DND-41 (cell line): ENCODE measurements around the gene MRM3.
"Not testable (repeated sequence)": the region's sequence is repeated elsewhere in the genome, so short reads cannot be mapped to it uniquely, and the experiment has no call there.

Experiments used
- ATAC-seq: fragments of 200-7000 bp; cut with Tn5 transposase; 3 replicates; pipeline ENCODE4 v1.9.1; 2021; ENCODE audit warnings: low read depth; ENCODE audit not compliant: insufficient read depth
- DNase-seq: peaks from one replicate; pipeline ENCODE4 v3.0.0-alpha.2; 2020
- H2AFZ ChIP-seq: 2 replicates; pipeline ENCODE4 v1.6.0; 2012; ENCODE audit warnings: low read depth, low read length
- H3K27ac ChIP-seq: 2 replicates; pipeline ENCODE4 v1.5.1; 2012; ENCODE audit warnings: low read length, inconsistent platforms
- H3K27me3 ChIP-seq: fragments of 200-600 bp; sonication (generic); 2 replicates; pipeline ENCODE4 v1.6.0; 2012; ENCODE audit warnings: low read length, mild to moderate bottlenecking, inconsistent platforms; ENCODE audit not compliant: insufficient read depth, poor library complexity
- H3K36me3 ChIP-seq: 2 replicates; pipeline ENCODE4 v1.5.1; 2012; ENCODE audit warnings: low read length, inconsistent platforms; ENCODE audit not compliant: insufficient read depth
- H3K4me1 ChIP-seq: 2 replicates; pipeline ENCODE4 v1.5.1; 2012; ENCODE audit warnings: mild to moderate bottlenecking, low read length; ENCODE audit not compliant: insufficient read depth
- H3K4me2 ChIP-seq: 2 replicates; pipeline ENCODE4 v1.6.0; 2012; ENCODE audit warnings: mild to moderate bottlenecking, moderate library complexity, low read length, inconsistent platforms; ENCODE audit not compliant: insufficient read depth
- H3K4me3 ChIP-seq, 2 experiments: fragments of 200-600 bp in 1 of 2; shearing (Covaris generic) in 1 of 2; 2 replicates each; pipeline ENCODE4 v1.5.1; 2012 to 2016; ENCODE audit warnings: inconsistent platforms in 2 of 2, low read length in 2 of 2, mild to moderate bottlenecking in 2 of 2, low read depth in 1 of 2, moderate library complexity in 1 of 2
- H3K79me2 ChIP-seq: 2 replicates; pipeline ENCODE4 v1.6.0; 2012; ENCODE audit warnings: low read length, inconsistent platforms; ENCODE audit not compliant: insufficient read depth
- H3K9ac ChIP-seq: 2 replicates; pipeline ENCODE4 v1.6.0; 2012; ENCODE audit warnings: low read depth, mild to moderate bottlenecking, inconsistent platforms, low read length, moderate library complexity
- H3K9me3 ChIP-seq: 2 replicates; pipeline ENCODE4 v1.5.1; 2012; ENCODE audit warnings: low read length, moderate library complexity, mild to moderate bottlenecking, inconsistent platforms; ENCODE audit not compliant: insufficient read depth, severe bottlenecking
- H4K20me1 ChIP-seq: 2 replicates; pipeline ENCODE4 v1.6.0; 2012; ENCODE audit warnings: low read length; ENCODE audit not compliant: insufficient read depth
- EZH2 ChIP-seq: IDR thresholded peaks from 3 replicates; pipeline ENCODE4 v1.6.1; 2012; ENCODE audit warnings: borderline replicate concordance, low read depth, mild to moderate bottlenecking, moderate library complexity, low read length, inconsistent platforms; ENCODE audit not compliant: severe bottlenecking
- TF ChIP-seq, protein P1 (sequence below): IDR thresholded peaks from 2 replicates; pipeline ENCODE4 v1.5.1; 2012; ENCODE audit warnings: borderline replicate concordance, low read length, moderate library complexity, mild to moderate bottlenecking; ENCODE audit not compliant: poor library complexity, severe bottlenecking; ENCODE audit errors: extremely low read depth

MRM3 gene

DNA sequence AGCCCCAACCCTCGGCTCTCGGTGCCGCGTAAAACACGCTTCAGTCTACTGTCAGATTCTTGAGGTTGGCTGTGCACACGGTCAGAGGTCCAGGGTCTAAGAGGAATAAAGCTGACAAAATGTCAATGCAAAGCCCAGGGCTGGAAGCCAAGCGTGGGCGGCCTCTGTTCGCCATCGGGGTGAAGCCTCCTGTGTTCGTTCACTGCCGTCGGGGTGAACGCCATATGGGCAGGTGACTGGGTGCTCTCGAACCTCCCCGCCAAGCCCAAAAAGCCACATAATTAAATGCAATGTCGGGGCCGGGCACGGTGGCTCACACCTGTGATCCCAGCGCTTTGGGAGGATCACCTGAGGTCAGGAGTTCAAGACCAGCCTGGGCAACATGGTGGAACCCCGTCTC, 44.6 kb downstream of the MRM3 start:
- Histone ChIP-seq H3K4me3 (no peak overlapping the region), H3K79me2 (no peaks in the 10 kb centered on the region), H3K9ac (no peak overlapping the region), H3K27ac (no peak overlapping the region), H4K20me1 (no peaks in the 10 kb centered on the region), H3K9me3 (no peaks in the 10 kb centered on the region), H3K4me1 (no peaks in the 10 kb centered on the region), H2AFZ (no peak overlapping the region), H3K36me3 (no peaks in the 10 kb centered on the region), H3K27me3 (no peaks in the 10 kb centered on the region), H3K4me2 (no peak overlapping the region)
- TF ChIP-seq, protein P1, sequence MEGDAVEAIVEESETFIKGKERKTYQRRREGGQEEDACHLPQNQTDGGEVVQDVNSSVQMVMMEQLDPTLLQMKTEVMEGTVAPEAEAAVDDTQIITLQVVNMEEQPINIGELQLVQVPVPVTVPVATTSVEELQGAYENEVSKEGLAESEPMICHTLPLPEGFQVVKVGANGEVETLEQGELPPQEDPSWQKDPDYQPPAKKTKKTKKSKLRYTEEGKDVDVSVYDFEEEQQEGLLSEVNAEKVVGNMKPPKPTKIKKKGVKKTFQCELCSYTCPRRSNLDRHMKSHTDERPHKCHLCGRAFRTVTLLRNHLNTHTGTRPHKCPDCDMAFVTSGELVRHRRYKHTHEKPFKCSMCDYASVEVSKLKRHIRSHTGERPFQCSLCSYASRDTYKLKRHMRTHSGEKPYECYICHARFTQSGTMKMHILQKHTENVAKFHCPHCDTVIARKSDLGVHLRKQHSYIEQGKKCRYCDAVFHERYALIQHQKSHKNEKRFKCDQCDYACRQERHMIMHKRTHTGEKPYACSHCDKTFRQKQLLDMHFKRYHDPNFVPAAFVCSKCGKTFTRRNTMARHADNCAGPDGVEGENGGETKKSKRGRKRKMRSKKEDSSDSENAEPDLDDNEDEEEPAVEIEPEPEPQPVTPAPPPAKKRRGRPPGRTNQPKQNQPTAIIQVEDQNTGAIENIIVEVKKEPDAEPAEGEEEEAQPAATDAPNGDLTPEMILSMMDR: no peak
- no peak for TF ChIP-seq EZH2
- ATAC-seq: no peak
- DNase-seq: no peak

DNA sequence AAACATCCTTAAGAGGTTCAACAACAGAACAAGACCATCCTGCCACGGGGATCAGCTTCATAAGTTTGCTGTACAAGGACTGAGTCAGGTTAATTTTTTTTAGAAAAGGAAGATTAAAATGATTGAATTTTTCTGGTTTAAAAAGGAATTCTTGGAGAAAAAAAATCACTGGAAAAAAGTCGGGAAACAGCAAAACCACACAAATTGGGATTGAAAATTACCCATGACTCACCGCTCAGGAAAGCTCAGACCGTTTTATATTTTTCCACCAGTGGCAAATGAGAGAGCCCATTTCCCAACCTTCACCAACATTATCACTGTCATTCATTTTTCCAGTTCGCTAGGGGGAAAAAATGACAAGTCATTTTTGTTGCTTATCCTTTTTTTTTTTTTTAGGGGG, 46.6 kb downstream of the MRM3 start:
- DNase-seq: no peak

DNA sequence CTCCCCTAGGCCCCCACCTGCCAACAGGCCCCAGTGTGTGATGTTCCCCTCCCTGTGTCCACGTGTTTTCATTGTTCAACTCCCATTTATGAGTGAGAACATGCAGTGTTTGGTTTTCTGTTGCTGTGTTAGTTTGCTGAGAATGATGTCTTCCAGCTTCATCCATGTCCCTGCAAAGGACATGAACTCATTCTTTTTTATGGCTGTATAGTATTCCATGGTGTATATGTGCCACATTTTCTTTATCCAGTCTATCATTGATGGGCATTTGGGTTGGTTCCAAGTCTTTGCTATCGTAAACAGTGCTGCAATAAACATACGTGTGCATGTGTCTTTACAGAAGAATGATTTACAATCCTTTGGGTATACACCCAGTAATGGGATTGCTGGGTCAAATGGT, 47.5 kb downstream of the MRM3 start:
- not testable (repeated sequence) for H3K27me3 ChIP-seq, H3K9ac ChIP-seq, H4K20me1 ChIP-seq, H2AFZ ChIP-seq, H3K36me3 ChIP-seq, H3K4me2 ChIP-seq, DNase-seq, H3K9me3 ChIP-seq, H3K4me1 ChIP-seq, H3K79me2 ChIP-seq, ATAC-seq, H3K27ac ChIP-seq, H3K4me3 ChIP-seq

More for the DNA sequence above, 46.6 kb downstream of the MRM3 start:
- no peaks in the 10 kb centered on the region for H3K36me3 ChIP-seq
- H3K79me2 ChIP-seq: no peaks in the 10 kb centered on the region
- TF ChIP-seq, protein P1: no peak
- TF ChIP-seq EZH2: no peak
- no peak overlapping the region for H2AFZ ChIP-seq
- no peak overlapping the region for H3K4me2 ChIP-seq
- H3K4me3 ChIP-seq: no peak overlapping the region
- H4K20me1 ChIP-seq: no peaks in the 10 kb centered on the region
- H3K9ac ChIP-seq: no peak overlapping the region
- no peak for ATAC-seq
- no peak overlapping the region for H3K27ac ChIP-seq
- no peaks in the 10 kb centered on the region for H3K4me1 ChIP-seq
- H3K27me3 ChIP-seq: no peaks in the 10 kb centered on the region
- H3K9me3 ChIP-seq: no peaks in the 10 kb centered on the region

GRCh38 chr17:830381-830780, 48.2 kb downstream of the MRM3 start:
- DNase-seq (no peak), ATAC-seq (no peak)
- Histone ChIP-seq H3K9me3 (no peaks in the 10 kb centered on the region), H4K20me1 (no peaks in the 10 kb centered on the region), H3K27me3 (no peaks in the 10 kb centered on the region), H2AFZ (no peak overlapping the region), H3K9ac (no peak overlapping the region), H3K4me2 (no peak overlapping the region), H3K27ac (no peak overlapping the region), H3K36me3 (no peaks in the 10 kb centered on the region), H3K79me2 (no peaks in the 10 kb centered on the region), H3K4me3 (no peak overlapping the region), H3K4me1 (no peaks in the 10 kb centered on the region)
- no peak for TF ChIP-seq EZH2
- TF ChIP-seq, protein P1: no peak
